Activated CD4-positive, alpha-beta T cell treated with anti-CD3 and anti-CD28 coated beads, Interleukin-10, Interleukin-2, amounts not matched to agents 100 ng/mL and 50 ng/mL, durations not matched to agents 16 hours and 8 hours (primary cell): Measurements from ENCODE around the gene C22orf23.

Experiments used
- DNase-seq: peaks from one replicate; pipeline ENCODE4 v3.0.0-alpha.2; 2020

The C22orf23 gene

DNA sequence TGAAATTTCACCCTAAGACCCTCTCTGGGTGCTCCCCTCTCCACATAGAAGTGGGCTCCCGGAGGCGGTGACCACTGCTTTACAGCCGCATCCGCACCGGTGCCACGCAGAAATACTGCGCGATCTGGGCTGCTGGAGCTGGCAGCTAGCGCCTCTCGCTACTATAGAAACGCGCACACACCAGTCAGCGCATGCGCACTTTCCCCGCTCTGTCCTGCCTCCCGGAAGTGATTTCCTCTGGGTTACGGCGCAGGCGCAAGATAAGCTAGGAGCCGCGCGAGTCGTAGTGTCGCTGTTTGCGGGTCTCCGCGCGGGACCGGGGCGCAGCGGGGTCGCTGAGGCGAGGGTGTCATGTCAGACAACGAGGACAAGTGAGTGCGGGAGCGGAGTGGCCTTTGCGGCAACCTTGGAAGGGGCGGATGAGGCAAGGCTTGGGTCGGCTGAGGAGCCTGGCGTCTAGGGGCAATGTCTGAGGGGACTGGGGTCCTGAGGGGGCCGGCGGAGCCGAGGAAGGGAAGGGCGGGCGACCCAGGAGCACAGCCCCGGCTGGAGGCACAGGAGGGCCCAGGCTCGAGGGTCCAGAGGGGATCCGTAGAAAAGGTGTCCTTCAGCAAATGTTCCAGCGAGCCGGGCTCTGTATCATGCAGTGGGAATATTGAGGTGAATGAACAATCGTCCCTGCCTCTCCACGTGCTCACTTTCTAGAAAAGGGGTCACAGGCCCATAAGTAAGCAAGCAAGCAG, at the start of gene C22orf23, which contains the start of gene POLR2F:
Gene C22orf23 (minus strand): TSS at position 165 of the 743 bp plus-strand sequence. CDS start 452 bp downstream, outside the sequence.
Gene POLR2F (plus strand): TSS at position 263 of the 743 bp plus-strand sequence. CDS start 89 bp downstream, at position 352.
- DNase-seq, result peak; percentile 97

DNA sequence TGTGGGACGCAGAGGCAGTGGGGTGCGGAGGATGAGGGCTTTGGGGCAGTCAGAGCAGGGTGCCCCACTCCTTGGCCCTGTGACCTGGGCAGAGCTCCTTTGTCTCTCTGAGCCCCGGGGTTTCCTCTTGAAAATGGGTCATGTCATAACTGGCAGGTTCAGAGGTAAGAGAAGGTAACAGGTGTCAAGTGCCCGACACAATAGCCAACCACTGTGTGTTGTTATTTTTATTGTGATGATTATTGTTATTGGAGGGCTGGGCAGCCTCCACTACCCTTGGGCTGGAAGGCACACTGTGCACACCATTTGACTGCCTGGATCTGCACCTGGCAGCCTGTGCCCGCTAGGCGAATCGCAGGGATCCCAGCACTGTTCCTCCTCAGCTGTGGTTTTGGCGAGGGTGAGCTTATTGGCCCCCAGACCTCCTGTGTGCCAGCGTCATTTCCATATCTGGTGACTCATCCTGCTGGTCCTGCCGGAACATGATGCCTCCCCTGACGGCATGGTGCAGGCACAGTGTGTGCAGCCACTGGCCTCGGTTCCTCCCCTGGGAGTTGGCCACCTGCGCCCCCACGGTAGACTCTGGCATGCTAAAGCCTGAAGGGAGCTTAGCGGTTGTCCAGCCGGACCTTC, 46.4 kb upstream of the C22orf23 start:
- peak; percentile 22 for DNase-seq

DNA sequence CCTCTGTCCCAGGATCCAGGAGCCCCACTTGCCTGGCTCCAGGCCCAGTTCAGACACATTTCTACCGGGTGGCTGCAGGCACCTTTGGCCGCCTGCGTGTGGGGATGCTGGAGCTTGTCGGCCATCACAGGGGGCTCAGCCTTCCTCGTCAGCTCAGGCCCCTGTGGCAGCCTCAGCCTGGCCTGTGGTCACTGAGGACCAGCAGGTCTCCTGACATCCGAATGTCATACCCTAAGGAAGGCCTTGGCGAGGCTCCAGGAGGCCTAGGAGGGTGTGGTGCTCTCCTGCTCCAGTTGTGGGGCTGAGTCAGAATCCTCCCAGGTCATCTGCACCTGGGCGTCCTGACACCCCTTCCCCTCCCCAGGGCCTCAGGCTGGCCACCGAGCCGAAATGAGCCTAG, 45.8 kb upstream of the C22orf23 start:
- no peak for DNase-seq

DNA sequence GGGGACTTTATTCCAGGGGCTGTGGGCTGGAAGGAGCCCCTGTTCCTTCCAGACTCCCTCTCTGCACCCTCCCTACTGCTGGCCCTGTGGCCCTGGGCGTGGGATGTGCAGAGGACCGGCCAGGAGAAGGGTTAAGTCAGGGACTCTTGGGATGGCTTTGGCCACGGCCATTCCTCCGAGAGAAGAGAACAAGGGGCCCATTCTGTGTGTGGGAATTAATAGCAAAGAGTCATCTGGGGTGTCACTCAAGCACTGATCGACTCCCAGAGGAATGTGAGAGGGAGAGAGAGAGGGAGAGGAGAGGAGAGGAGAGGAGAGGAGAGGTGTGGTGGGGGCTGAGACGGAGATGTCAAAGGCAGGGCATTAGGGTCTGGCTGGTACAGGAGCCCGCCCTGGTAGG, 45.1 kb upstream of the C22orf23 start:
- no peak for DNase-seq

DNA sequence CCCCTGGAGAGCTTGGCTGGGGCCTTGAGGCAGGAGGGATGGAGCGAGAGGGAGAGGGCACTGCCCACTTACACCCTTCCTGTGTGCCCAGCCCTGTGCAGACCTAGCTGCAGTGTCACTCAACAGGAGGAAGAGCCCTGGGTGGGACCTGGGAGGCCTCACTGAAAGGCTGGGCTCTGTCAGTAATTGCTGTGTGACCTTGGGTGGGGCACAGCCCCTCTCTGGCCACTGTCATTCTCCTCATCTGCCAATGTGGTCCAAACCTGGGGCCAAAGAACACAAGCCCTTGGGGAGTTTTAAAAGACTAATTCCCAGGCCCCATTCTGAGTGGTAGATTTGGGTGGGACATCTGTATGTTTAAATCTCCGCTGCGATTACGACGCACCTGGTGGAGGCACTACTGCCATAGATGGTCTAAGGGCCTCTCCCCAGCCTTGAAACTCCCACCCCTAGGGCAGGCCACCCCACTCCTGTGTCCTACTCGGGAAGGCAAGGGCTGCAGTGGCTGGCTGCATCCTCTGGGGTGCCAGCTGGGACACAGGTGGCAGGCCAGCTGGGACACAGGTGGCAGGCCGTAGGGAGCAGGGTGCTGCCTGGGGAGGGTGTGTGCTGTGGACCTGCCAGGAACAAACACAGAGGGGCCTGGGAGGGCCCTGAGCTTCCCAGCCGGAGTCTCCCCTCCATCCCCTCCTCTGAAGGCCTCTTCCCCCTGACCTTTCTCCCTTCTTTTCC, 43.3 kb upstream of the C22orf23 start:
- DNase-seq, result no peak

DNA sequence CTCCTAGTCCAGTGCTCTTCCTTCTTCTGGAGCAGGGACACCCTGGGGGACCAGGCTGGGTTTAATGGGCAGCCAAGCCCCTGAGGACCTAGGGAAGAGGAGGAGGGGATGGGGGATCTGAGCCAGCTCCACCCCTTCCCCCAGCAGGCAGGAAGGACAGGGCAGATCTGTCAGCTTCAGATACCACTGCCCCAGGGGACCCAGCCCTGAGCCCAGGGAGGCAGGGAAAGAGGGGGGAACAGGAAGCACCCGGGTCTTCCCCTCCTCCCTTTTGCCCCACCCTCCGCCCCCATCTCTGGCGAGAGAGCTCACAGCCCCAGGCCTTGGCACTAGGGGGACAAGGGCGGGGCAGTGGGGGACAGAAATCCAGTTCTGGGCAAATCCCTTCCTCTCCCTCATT, 42.7 kb upstream of the C22orf23 start:
- no peak for DNase-seq

DNA sequence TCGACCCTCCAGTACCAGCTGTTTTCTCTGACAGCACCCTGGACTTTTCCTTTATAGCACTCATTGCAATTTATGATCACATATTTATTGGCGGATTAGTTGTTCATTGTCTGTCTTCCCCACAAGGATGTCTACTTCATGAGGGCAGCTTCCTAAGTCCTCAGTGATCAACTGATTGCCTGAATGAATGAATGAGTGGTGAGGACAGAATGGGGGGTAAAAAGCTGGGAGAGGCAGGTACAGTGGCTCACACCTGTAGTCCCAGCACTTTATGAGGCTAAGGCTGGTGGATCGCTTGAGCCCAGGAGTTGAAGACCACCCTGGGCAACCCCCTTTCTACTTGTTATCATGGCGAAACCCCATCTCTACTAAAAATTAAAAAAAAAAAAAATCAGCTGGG, 42.1 kb upstream of the C22orf23 start:
- DNase-seq, result no peak

DNA sequence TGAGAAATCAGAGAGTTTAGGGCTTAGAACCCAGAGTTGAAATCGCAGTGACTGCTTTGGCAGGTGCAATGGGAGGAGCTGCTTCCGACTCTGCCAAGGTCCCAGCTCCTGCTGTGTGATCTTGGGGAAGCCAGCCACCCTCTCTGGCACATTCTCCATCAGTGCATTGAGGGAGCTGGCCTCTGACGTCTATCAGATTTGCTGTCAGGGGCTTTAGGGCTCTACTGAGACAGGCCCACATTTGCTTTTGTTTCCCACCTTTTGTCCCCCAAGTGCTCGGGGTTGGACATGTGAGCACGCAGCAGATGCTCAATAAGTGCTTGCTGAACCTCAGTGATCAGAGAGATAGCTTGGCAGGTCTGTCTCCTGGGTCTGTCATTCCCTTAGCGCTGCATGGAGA, 41.6 kb upstream of the C22orf23 start:
- DNase-seq, result no peak

DNA sequence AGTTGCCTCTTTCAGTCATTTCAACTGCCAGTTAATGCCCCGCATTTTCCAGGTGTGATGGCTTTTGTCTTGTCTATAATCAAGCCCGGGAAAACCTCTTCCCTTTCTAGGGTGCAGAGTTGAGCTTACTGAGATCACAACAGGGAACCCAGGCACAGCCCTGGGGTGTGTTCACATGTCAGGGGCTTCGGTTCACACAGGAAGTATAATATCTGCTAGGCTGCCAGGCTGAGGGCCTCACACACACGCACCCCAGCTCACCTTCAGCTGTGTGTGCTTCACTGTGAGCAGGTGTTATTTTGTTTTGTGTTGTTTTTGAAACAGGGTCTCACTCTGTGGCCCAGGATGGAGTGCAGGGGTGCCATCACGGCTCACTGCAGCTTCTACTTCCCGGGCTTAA, 40.6 kb upstream of the C22orf23 start:
- DNase-seq, result no peak

DNA sequence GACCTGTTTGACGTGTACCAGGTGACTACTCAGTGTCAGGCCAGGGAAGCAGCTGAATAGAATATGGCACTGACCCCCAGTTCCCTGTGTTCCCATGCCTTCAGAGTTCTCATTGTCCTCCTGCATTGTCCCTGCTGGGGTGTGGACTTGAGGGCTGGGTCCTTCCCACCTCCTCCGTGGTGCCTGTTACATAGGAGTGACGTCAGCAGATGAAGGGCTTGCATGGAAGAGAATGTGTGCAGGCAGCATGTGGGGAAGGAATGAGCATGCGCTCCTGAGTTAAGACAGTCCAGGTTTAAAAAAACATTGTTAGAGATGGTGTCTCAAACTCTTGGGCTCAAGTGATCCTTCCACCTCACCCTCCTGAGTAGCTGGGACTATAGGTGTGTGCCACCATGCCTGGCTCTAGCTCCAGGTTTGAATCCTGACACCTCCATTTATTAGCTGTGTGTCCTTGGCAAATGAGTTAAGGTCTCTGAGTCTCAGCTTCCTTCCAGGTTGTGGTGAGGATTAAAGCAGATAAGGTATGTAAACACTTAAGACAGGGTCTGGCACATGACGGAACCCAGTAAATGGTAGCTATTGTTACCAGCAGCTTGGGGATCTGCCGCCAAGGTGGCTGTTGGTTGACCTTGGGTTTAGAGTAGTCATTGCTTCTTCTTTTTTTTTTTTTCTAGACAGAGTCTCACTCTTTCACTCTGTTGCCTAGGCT, 38.5 kb upstream of the C22orf23 start:
- no peak for DNase-seq

DNA sequence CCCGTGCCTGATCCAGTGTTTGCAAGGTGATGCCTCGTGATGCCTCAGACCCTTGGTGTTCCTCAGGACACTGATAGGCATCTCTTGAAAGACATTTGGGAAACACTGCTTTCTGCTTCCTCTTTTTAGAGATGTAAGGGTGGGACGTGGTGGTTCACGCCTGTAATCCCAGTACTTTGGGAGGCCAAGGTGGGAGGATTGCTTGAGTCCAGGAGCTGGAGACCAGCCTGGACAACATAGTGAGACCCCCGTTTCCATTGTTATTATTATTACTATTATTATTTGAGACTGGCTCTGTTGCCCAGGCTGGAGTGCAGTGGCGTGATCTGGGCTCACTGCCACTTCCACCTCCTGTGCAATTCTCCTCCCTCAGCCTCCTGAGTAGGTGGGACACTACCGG, 37.5 kb upstream of the C22orf23 start:
- no peak for DNase-seq

DNA sequence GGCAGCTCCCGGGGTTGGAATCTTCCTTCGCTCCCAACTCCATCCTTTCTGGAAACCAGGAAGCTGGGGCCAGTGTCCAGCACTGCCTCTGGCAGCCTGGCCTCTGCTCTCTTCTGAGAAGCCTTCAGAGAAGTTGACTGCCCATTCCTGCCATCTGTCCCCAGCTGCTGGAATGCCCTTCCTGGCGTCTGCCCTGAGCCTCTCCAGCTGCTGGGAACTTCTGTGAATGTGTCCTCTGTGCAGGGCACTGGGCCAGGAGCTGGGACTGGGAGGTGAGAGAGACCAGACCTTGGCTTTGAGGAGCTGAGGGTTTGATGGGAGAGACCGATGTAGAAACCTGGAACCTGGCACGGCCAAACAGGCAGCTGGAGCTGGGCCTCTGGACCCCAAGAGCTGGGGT, 36.9 kb upstream of the C22orf23 start:
- DNase-seq, result no peak

DNA sequence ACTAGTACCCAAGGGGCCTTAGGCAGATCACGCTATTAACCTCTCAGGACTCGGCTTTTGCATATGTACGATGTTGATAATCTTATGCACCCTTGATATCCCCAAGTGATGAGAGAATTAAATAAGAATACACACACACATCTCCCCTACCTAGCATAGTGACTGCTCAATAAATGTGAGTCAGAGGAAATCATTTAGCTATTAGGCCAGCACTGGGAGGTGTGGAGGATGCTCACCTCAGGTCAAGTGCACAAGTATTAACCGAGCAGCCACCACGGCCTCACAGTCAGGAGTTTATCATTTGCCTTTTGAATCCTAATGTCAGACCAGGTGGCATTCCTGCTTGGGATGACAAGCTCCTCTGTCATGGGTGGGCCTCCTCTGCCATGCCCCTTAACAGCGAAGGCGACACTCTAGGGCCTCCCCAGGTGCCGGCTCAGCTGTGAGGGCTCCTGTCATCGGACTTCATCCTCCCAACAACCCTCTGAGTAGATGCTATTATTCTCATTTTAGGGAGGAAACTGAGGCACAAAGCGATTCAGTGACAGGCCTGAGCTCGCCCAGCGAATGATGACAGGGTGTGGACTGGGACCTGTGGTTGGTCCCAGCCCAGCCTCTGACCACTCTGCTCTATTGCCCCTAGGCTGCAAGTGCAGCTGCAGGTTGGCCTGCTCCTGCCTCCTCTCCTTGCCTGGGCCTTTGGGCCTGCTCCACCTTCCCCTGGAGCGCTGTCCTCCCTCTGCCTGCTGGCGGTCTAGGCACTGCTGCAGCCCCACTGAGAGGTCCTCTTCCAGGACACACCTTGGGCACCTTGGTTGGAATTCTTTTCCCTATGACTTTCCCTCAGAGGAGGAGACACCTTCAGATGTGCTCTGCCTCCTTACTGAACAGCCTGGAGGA, 36.0 kb upstream of the C22orf23 start:
- no peak for DNase-seq

DNA sequence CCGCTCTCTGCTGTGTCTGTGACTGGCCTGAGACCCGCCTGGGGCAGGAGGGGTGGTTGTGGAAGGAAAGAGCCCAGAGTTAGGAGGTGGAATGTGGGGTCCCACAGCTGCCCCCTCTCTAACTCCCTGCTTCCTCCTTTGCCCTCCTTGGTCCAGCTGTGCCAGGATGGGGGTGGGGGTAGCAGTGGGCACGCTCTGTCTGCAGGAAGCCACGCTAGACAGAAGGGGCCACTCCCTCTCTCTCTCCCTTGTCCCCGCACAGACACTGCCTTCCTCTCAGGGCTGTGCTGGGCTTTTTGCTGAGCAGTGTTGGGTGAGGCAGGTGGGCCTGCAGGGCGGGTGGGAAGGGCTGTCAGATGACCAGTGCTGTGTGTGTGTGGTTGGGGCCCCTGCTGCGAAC, 33.0 kb upstream of the C22orf23 start:
- no peak for DNase-seq

DNA sequence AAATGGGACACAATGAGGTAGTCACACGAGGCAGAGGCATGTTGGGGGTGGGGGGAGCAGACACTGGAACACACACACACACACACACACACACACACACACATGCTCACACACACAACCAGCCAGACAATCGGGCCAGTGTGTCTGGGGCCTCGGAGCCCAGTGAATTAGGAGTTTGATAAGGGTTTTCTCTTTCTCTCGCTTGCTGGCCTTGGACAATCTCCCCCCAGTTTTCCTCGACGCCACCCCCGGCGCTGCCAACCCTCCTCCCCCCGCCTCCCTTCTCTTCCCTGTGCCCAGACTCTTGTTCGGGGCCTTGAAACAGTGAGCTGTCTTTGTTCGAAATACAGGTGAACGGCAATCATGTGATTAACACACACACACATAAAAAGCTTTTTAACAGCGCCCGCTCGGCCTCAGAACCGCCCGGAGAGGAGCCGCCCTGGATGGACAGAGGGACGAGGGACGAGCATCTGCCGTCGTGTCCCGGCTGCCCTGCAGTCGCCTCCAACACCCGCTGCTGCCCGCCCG, 32.4 kb upstream of the C22orf23 start:
- no peak for DNase-seq

DNA sequence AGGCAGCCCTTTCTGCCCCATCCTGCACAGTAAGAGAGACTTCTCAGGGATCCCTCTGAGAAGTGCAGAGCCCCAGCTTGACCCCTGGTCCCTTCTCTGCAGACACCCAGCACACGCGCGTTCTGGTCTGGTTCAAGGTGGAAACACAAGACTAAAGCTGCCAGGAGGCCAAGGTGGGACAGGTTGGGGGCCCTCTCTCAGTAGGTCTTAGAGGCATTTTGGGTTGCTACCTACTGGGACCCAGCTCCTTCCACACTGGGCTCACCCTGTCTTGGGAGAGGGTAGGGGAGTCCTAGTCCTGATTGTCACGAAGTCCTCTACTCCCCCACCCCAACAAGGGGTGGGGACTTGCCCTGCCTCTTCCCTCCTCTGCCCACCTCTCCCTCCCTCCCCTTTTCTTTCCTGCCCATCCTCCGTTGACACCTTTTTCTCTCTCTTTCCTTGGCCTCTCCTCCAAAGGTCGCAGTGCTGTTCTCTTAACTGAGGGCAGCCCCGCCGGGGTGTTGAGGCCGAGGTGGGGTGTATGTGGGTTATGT, 31.7 kb upstream of the C22orf23 start:
- no peak for DNase-seq

DNA sequence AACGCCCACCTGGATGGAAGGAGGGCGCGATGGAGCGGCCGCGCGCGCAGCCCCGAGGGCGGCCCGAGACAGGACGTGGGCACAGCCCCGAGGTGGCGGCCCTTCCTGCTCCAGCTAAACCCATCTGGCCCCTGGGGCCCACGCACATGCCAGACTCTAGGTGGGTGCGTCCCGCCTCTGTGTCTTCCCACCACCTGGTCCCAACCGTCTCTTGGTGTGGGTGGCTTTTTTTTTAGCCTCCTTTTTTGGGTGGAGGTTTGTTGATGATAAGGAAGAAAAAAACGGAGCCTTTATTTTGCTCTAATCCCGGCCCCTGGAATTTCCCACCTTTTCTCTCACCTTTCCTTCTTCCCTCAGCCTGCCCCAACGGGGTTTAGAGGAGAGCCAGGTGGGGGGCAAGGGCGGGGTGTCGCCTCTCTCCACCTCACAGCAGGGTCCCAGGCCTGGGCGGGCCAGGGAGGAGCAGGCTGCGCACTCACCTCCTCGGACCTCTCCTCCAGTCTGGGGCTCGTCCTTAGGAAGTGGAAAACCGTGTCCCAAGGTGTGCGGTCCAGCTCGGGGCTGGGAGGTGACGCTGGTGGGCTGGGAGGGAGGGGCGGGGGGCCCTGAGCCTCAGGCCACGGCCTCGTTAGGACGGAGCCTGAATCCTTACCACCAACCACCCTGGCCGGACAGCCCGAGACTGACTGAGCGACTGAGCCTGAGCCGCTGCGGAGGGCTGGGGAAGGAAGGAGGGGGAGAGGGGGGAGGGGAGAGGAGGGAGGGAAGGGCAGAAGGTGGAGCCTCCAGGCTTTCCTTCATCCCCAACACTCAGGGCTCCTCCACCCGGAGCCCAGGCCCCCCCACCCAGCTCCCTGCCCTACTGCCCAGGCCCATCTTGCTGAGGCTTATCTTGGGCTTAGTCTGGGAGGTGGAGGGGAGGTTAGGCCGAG, 30.7 kb upstream of the C22orf23 start, which contains the start of gene SOX10:
Gene SOX10 (minus strand): TSS at position 696 of the 932 bp plus-strand sequence. CDS start 771 bp downstream, outside the sequence.
- DNase-seq, result no peak

DNA sequence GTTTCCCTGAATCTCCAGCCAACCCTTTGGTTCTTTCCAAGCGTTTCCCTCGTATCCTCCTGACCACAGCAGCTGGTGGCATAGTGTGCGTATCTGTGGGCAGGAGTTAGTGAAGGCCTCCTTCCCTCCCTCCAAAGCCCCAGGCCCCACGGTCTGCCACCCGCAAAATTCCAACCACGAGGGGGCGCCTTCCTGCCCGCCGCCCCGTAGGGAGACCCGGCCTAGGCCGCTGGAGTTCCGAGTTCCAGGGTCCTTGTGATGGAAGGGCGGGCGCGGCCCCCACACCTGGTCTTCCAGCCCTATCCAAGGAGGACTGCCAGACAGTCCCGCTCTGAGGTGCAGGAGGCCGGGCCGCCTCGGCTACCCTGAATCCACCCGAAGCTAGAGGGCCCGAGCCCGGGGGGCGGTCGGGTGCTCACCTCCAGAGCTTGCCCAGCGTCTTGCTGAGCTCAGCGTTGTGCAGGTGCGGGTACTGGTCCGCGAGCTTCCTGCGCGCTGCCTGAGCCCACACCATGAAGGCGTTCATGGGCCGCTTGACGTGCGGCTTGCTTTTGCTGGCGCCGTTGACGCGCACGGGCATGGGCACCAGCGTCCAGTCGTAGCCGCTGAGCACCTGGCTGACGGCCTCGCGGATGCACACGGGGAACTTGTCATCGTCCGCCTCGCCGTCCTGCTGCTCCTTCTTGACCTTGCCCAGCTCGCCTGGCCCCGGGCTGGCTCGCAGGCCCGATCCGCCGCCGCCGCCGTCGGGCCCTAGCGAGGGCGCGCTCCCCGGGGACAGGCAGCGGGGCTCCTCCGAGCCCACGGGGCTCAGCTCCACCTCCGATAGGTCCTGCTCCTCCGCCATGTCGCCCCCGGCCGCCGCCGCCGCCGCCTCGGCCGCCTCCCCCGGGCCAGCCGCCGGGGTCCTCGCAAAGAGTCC, 29.8 kb upstream of the C22orf23 start:
- DNase-seq, result no peak

DNA sequence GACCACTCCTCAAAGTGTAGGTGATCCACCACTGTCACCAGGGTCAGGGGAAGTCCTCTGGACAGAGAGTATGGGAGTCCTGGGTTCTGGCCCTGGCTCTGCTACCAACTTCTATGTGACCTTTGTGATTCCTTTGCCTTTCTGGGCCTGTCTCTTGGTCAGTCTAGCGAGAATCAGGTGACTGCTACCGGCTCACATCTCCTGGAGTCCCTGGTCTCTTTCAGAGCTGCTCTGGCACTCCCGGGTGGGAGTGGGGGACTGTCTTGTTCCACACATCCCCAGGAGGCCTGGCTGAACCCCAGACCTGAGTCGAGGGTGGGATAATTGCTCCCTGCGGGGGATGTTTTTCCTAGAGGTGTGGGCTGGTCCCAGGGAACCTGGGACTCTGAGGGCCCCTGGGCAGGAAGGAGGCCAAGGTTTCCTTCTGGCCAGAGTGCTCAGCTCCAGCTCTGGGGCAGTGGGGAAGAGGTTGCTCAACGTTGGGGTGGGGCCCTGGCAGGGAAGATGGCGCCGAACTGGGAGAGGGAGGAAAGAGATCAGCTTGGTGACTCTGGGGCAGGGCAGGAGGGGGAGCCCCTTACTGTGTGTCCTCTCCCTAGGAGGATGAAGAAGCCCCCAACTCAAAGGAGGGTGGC, 28.9 kb upstream of the C22orf23 start:
- no peak for DNase-seq
